ENCODE measurements around the gene MISP. TPM values are rescaled to one million over a fixed set of nuclear protein-coding genes. Genes with fewer than 3 reads are reported as not detected.

The MISP gene
- total RNA-seq, 1 donor: 0.09 TPM

GRCh38 chr19:796692-797527 is 46.0 kb downstream of the MISP start, which contains the start of gene PTBP1:
TSS of gene PTBP1 (plus strand) at chr19:797452. CDS start at chr19:797498, 46 bp downstream.
- TF ChIP-seq, protein P1, sequence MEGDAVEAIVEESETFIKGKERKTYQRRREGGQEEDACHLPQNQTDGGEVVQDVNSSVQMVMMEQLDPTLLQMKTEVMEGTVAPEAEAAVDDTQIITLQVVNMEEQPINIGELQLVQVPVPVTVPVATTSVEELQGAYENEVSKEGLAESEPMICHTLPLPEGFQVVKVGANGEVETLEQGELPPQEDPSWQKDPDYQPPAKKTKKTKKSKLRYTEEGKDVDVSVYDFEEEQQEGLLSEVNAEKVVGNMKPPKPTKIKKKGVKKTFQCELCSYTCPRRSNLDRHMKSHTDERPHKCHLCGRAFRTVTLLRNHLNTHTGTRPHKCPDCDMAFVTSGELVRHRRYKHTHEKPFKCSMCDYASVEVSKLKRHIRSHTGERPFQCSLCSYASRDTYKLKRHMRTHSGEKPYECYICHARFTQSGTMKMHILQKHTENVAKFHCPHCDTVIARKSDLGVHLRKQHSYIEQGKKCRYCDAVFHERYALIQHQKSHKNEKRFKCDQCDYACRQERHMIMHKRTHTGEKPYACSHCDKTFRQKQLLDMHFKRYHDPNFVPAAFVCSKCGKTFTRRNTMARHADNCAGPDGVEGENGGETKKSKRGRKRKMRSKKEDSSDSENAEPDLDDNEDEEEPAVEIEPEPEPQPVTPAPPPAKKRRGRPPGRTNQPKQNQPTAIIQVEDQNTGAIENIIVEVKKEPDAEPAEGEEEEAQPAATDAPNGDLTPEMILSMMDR (IDR thresholded peaks at IDR 0.05; ENCODE audit: insufficient read depth, low read length): peak; percentile 2
- peak; percentile 100 for DNase-seq (ENCODE audit: low read depth)
- H3K4me3 ChIP-seq (ENCODE audit: low read depth, low read length): peak within 1 kb of the TSS; percentile 83

- TF ChIP-seq, protein P1 (IDR thresholded peaks at IDR 0.05; ENCODE audit: insufficient read depth, low read length): no peak
- peak overlapping the region; percentile 83 for H3K4me3 ChIP-seq (ENCODE audit: low read depth, low read length)
- DNase-seq (ENCODE audit: low read depth): peak; percentile 83
Observed at GRCh38 chr19:797528-798414, 46.9 kb downstream of the MISP start.

- TF ChIP-seq, protein P1 (IDR thresholded peaks at IDR 0.05; ENCODE audit: insufficient read depth, low read length): no peak
- peak overlapping the region; percentile 83 for H3K4me3 ChIP-seq (ENCODE audit: low read depth, low read length)
- peak; percentile 41 for DNase-seq (ENCODE audit: low read depth)
Observed at GRCh38 chr19:798415-799075, 47.6 kb downstream of the MISP start.

DNA sequence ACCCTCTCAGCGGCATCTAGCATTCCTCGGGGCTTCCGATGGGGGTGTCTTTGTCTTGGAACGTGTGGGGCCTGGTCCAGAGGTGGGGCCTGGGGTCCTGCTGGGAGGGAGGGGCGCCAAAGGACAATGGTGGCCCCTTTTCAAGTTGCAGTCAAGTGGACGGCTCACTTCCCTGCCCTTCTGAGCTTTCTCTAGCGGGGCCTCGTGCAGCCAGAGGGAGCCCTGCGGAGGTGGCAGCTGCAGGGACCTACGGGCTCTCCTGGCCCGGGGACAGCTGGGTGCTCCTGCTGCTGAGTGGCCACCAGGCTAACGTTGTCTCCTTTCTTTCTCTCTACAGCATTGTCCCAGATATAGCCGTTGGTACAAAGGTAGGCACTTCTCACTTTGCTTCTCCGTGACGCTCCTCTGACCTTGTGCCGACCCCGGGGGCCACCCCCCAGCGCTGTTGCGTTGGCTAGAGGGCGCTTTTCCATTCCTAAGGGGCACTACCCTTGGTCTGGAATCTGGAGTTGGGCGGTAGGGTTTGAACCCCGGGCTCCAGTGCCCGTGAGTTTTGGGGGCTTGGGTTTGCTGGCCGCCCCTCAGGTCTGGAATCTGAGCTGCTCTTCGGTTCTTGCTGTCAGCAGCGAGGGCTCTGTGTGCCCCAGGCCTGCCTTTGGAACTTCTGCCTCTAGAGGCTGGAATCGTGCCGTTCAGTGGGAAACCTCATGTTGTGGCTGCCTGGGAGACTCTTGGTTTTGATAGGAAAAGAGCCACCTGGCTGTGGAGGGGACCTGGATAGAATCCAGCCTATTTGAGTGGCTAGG is 48.4 kb downstream of the MISP start:
- peak; percentile 65 for DNase-seq (ENCODE audit: low read depth)
- H3K4me3 ChIP-seq (ENCODE audit: low read depth, low read length): peak overlapping the region; percentile 83
- TF ChIP-seq, protein P1 (IDR thresholded peaks at IDR 0.05; ENCODE audit: insufficient read depth, low read length): peak; percentile 43

- TF ChIP-seq, protein P1 (IDR thresholded peaks at IDR 0.05; ENCODE audit: insufficient read depth, low read length): no peak
- DNase-seq (ENCODE audit: low read depth): peak; percentile 61
- peak overlapping the region; percentile 55 for H3K4me3 ChIP-seq (ENCODE audit: low read depth, low read length)
Observed at GRCh38 chr19:800360-801029, 49.6 kb downstream of the MISP start.
